ENCODE data around the gene SCARF2.

DNA sequence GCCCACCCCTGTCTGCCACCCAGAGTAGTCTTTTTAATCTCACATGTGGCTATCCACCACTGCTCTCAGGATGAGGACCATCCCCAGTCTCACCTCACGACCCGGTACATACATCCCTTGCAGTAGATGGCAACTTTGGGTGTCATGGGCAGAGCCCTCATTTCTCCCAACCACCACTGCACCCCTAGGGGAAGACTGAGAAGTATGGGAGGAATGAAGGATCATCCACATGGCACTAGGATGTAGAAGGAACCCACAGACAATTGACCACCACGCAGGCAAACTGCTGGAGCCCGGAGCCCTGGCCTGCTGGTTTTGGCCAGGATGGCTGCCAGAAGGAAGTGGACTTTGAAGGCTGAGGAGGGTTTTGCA, 1.9 kb upstream of the SCARF2 start:
- TF ChIP-seq, protein P1, sequence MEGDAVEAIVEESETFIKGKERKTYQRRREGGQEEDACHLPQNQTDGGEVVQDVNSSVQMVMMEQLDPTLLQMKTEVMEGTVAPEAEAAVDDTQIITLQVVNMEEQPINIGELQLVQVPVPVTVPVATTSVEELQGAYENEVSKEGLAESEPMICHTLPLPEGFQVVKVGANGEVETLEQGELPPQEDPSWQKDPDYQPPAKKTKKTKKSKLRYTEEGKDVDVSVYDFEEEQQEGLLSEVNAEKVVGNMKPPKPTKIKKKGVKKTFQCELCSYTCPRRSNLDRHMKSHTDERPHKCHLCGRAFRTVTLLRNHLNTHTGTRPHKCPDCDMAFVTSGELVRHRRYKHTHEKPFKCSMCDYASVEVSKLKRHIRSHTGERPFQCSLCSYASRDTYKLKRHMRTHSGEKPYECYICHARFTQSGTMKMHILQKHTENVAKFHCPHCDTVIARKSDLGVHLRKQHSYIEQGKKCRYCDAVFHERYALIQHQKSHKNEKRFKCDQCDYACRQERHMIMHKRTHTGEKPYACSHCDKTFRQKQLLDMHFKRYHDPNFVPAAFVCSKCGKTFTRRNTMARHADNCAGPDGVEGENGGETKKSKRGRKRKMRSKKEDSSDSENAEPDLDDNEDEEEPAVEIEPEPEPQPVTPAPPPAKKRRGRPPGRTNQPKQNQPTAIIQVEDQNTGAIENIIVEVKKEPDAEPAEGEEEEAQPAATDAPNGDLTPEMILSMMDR (IDR thresholded peaks at IDR 0.05 in 8 of 11, conservative IDR thresholded peaks at IDR 0.05 in 3 of 11): no peak
- TF ChIP-seq POLR2A (IDR thresholded peaks at IDR 0.05): no peak

All from spleen (tissue), 7 donors.